Gastrocnemius medialis (tissue), 4 donors: ENCODE results near the gene MKNK1. TPM values are rescaled to one million over a fixed set of nuclear protein-coding genes. Genes with fewer than 3 reads are reported as not detected.

Experiments used
- ATAC-seq, 2 donors: fragments of 150-250 bp; one replicate each; pipeline ENCODE4 v1.9.1; 2016
- DNase-seq, 2 donors: peaks; one replicate each; pipeline ENCODE4 v3.0.0-alpha.2; 2019
- H3K27ac ChIP-seq, 4 donors: fragments of 200-600 bp; sonication (generic); 1 replicate in 1 of 4; 2 replicates in 3 of 4; pipeline ENCODE4 v1.5.1; 2016 to 2018; ENCODE audit warnings: mild to moderate bottlenecking in 2 of 4, moderate library complexity in 1 of 4
- H3K27me3 ChIP-seq, 3 donors: fragments of 200-600 bp; sonication (generic) in 2 of 3; 1 replicate in 1 of 3; 2 replicates in 2 of 3; pipeline versions ENCODE4 v1.5.1 to v1.6.0; 2016 to 2019; ENCODE audit warnings: mild to moderate bottlenecking in 1 of 3, moderate library complexity in 1 of 3
- H3K36me3 ChIP-seq, 2 donors: fragments of 200-600 bp; sonication (generic) in 1 of 2; one replicate each; pipeline ENCODE4 v1.5.1; 2017 to 2018
- H3K4me1 ChIP-seq, 2 donors: fragments of 200-600 bp; sonication (generic) in 1 of 2; one replicate each; pipeline ENCODE4 v1.5.1; 2016 to 2017; ENCODE audit warnings: mild to moderate bottlenecking in 2 of 2
- H3K4me3 ChIP-seq, 4 donors: fragments of 200-600 bp; sonication (generic) in 3 of 4; 1 replicate in 1 of 4; 2 replicates in 3 of 4; pipeline ENCODE4 v1.5.1; 2016 to 2019; ENCODE audit warnings: mild to moderate bottlenecking in 2 of 4
- H3K9me3 ChIP-seq, 3 donors: fragments of 200-600 bp; sonication (generic) in 2 of 3; 1 replicate in 1 of 3; 2 replicates in 2 of 3; pipeline ENCODE4 v1.5.1; 2016 to 2019
- CTCF ChIP-seq, 5 experiments: fragments of 450-650 bp in 3 of 5; fragments of 200-600 bp in 2 of 5; sonication (generic) in 2 of 5; IDR thresholded peaks in 4 of 5; conservative IDR thresholded peaks in 1 of 5; 1 replicate in 4 of 5; 2 replicates in 1 of 5; pipeline ENCODE4 v1.5.1; 2016 to 2019; ENCODE audit warnings: antibody characterized with exemption in 5 of 5, mild to moderate bottlenecking in 3 of 5, moderate library complexity in 3 of 5
- POLR2A ChIP-seq, 2 donors: fragments of 450-650 bp; IDR thresholded peaks; one replicate each; pipeline ENCODE4 v1.6.1; 2017; ENCODE audit warnings: antibody characterized with exemption in 2 of 2, mild to moderate bottlenecking in 2 of 2, moderate library complexity in 2 of 2
- in situ Hi-C, 4 donors: fragments of 200-750 bp; cut with MboI; loops; one replicate each; pipeline versions ENCODE4 v1.15.0 to v1.8.0; 2017; ENCODE audit warnings: low sequenced_read_pairs in 4 of 4
- intact Hi-C: fragments of 100-400 bp; cut with DNase I; formaldehyde crosslinking; loops from one replicate; pipeline ENCODE4 v1.15.1; 2023; ENCODE audit warnings: low total_unique reads
- total RNA-seq, 4 donors: library from RNA; depleted of rRNA; stranded (reverse); fragments of >200 nt; gene quantifications; one replicate each; pipeline versions ENCODE4 v1.1.0 to v1.2.3, GENCODE V29; 2016

MKNK1 gene
- total RNA-seq, 4 donors from 2014 or later: 23.7 to 63.5 (median 43.4) TPM

DNA sequence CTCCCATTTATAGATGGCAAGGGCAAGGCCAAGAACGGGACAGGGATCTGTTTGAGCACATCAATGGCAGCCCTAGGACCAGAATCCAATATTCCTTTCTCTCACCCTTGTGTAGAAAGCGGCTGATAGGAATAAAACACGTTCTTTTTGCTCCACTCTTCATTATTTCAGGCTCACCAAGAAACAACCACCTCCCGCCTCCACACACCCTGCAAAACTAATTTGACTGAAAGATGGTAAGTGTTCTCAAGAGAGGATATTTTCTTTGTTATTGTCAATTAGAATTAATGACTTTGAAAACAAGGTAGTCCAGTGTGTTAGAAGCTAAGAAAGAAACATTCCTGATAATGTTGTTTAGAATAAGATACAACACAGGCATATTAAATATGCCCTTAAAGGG, 40.7 kb downstream of the MKNK1 start:
- H3K27ac ChIP-seq: no peak overlapping the region
- no peak overlapping the region for H3K4me3 ChIP-seq
- H3K27me3 ChIP-seq: no peaks in the 10 kb centered on the region
- H3K9me3 ChIP-seq: no peaks in the 10 kb centered on the region
- H3K36me3 ChIP-seq: peaks cover 0 to 80% of the 10 kb centered on the region in 2 donors
- H3K4me1 ChIP-seq: no peaks in the 10 kb centered on the region
- ATAC-seq: no peak
- DNase-seq: no peak
- in situ Hi-C loops: no loop called here
- TF ChIP-seq POLR2A (IDR thresholded peaks at IDR 0.05): no peak
- no peak for TF ChIP-seq CTCF (IDR thresholded peaks at IDR 0.05 in 4 of 5, conservative IDR thresholded peaks at IDR 0.05 in 1 of 5)
- intact Hi-C loops: no loop called here

DNA sequence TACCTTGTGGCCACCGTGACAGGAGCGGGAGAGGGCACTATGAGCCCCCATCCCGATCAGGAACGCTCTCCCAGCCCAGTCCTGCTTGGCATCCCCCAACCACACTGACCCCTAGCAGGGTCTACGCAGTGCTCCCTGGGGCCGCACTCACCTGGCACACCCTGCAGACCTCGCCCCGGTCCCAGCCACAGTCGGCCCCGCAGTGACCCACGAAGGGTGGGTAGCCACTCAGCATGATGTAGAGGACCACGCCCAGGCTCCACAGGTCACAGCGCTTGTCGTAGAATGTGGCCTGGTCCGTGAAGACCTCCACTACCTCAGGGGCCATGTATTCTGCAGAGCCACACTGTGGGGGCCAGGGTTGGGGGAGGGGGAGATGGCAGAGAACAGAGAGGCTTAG, 41.6 kb downstream of the MKNK1 start:
- in situ Hi-C loops (no loop called here), intact Hi-C loops (no loop called here)
- Histone ChIP-seq H3K9me3 (no peaks in the 10 kb centered on the region), H3K27ac (no peak overlapping the region), H3K4me1 (no peaks in the 10 kb centered on the region), H3K36me3 (peaks cover 0 to 77% of the 10 kb centered on the region in 2 donors), H3K27me3 (no peaks in the 10 kb centered on the region), H3K4me3 (no peak overlapping the region)
- TF ChIP-seq CTCF (IDR thresholded peaks at IDR 0.05 in 4 of 5, conservative IDR thresholded peaks at IDR 0.05 in 1 of 5) (no peak), POLR2A (IDR thresholded peaks at IDR 0.05) (no peak)
- DNase-seq: no peak
- no peak for ATAC-seq

DNA sequence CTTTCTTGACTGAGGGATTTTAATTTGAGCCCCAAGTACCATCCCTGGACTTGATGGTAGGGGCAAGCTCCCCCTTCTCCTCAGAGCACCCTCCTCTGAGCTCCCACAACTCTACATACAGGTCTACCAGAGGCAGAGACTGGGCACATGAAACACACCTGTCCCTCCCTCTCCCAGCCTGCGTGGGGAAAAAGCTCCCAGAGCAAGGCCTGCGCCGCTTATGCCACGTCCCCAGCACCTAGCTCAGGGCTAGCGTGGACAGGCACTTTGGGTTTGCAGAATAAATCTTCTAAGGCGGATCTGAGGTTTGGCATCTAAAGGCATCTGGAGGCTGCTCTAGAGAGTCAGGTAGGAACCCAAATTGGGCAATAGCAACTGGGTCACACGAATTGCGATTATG, 45.1 kb downstream of the MKNK1 start:
- peaks cover 0 to 48% of the 10 kb centered on the region in 2 donors for H3K36me3 ChIP-seq
- TF ChIP-seq CTCF (IDR thresholded peaks at IDR 0.05 in 4 of 5, conservative IDR thresholded peaks at IDR 0.05 in 1 of 5): no peak
- TF ChIP-seq POLR2A (IDR thresholded peaks at IDR 0.05): no peak
- intact Hi-C loops (no loop called here), in situ Hi-C loops (no loop called here)
- no peaks in the 10 kb centered on the region for H3K4me1 ChIP-seq
- no peaks in the 10 kb centered on the region for H3K9me3 ChIP-seq
- DNase-seq (no peak), ATAC-seq (no peak)
- no peak overlapping the region for H3K4me3 ChIP-seq
- H3K27me3 ChIP-seq: no peaks in the 10 kb centered on the region
- H3K27ac ChIP-seq: no peak overlapping the region

- Histone ChIP-seq H3K4me1 (no peaks in the 10 kb centered on the region), H3K27ac (no peak overlapping the region), H3K36me3 (peaks cover 0 to 44% of the 10 kb centered on the region in 2 donors), H3K27me3 (no peaks in the 10 kb centered on the region), H3K9me3 (no peaks in the 10 kb centered on the region), H3K4me3 (no peak overlapping the region)
- in situ Hi-C loops (no loop called here), intact Hi-C loops (no loop called here)
- TF ChIP-seq CTCF (IDR thresholded peaks at IDR 0.05 in 4 of 5, conservative IDR thresholded peaks at IDR 0.05 in 1 of 5) (no peak), POLR2A (IDR thresholded peaks at IDR 0.05) (no peak)
- ATAC-seq: no peak
- no peak for DNase-seq
Measured at GRCh38 chr1:46558141-46558963, 45.7 kb downstream of the MKNK1 start.
